Vagina (tissue), 2 donors: Measurements from ENCODE around the gene XKR8.

Source experiments
- POLR2AphosphoS5 ChIP-seq, 2 donors: sonication (generic); formaldehyde crosslinking; IDR thresholded peaks; one replicate each; pipeline ENCODE4 v1.9.0; 2017; ENCODE audit warnings: antibody characterized with exemption in 2 of 2, mild to moderate bottlenecking in 2 of 2, low read depth in 1 of 2; ENCODE audit not compliant: insufficient read depth in 1 of 2
- TF ChIP-seq, protein P1 (sequence below), 3 experiments: fragments of 450-650 bp in 2 of 3; fragments of 200-600 bp in 1 of 3; sonication (generic) in 1 of 3; IDR thresholded peaks; one replicate each; pipeline ENCODE4 v1.5.1; 2017 to 2019; ENCODE audit warnings: antibody characterized with exemption in 3 of 3, mild to moderate bottlenecking in 2 of 3, moderate library complexity in 2 of 3

DNA sequence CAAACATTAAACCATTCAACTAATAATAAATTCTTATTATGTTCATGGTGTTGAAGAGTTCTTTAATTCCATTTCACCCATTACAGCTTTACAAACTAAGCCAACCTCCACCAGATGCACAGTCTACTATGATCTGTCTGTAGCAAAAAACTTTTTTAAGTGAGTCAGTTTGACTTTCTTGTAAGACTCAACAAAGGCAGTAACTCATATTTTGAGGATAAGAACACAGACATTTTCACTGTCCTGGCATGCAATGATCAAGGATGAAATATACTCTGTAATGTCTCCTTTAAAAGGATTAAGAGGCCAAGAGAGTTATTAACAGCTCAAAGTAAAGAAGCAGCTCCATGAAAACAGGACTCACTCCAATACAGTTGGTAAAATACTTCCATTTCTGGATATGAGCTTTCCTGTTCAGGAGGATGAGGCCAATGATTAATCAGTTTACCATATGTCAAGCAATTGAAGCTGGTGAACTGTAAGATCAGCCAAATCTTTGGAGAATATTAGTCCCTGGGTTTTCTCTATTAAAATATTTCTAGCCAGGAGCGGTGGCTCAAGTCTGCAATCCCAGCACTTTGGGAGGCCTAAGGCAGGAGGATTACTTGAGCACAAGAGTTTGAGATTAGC lies 20.6 kb downstream of the XKR8 start:
- TF ChIP-seq, protein P1, sequence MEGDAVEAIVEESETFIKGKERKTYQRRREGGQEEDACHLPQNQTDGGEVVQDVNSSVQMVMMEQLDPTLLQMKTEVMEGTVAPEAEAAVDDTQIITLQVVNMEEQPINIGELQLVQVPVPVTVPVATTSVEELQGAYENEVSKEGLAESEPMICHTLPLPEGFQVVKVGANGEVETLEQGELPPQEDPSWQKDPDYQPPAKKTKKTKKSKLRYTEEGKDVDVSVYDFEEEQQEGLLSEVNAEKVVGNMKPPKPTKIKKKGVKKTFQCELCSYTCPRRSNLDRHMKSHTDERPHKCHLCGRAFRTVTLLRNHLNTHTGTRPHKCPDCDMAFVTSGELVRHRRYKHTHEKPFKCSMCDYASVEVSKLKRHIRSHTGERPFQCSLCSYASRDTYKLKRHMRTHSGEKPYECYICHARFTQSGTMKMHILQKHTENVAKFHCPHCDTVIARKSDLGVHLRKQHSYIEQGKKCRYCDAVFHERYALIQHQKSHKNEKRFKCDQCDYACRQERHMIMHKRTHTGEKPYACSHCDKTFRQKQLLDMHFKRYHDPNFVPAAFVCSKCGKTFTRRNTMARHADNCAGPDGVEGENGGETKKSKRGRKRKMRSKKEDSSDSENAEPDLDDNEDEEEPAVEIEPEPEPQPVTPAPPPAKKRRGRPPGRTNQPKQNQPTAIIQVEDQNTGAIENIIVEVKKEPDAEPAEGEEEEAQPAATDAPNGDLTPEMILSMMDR (IDR thresholded peaks at IDR 0.05): no peak
- no peak for TF ChIP-seq POLR2AphosphoS5 (IDR thresholded peaks at IDR 0.05; ENCODE audit: insufficient read depth in 1 of 2, low read depth in 1 of 2)
